Coronary artery (tissue), 2 donors: Measurements from ENCODE around the gene STK11IP.

ENCODE experiments used
- DNase-seq: peaks from one replicate; pipeline ENCODE4 v3.0.0-alpha.2; 2017; ENCODE audit warnings: low spot score
- H3K27ac ChIP-seq, 2 donors: fragments of 200-600 bp; sonication (generic); one replicate each; pipeline ENCODE4 v1.5.1; 2016 to 2019
- H3K4me3 ChIP-seq: fragments of 200-600 bp; sonication (generic); 2 replicates; pipeline ENCODE4 v1.5.1; 2016; ENCODE audit warnings: mild to moderate bottlenecking, moderate library complexity
- CTCF ChIP-seq: fragments of 200-600 bp; sonication (generic); IDR thresholded peaks from one replicate; pipeline ENCODE4 v1.5.1; 2019; ENCODE audit warnings: antibody characterized with exemption

STK11IP gene

GRCh38 chr2:219559156-219559915 is 38.3 kb upstream of the STK11IP start:
- no peak for DNase-seq
- no peak for TF ChIP-seq CTCF
- H3K27ac ChIP-seq, result no peak overlapping the region
- no peak overlapping the region for H3K4me3 ChIP-seq

GRCh38 chr2:219560037-219560892 is 37.4 kb upstream of the STK11IP start:
- DNase-seq, result no peak
- no peak overlapping the region for H3K27ac ChIP-seq

GRCh38 chr2:219560893-219561178 is 36.8 kb upstream of the STK11IP start:
- DNase-seq, result no peak
- no peak overlapping the region for H3K4me3 ChIP-seq
- H3K27ac ChIP-seq, result no peak overlapping the region
- TF ChIP-seq CTCF, result no peak

More at GRCh38 chr2:219560037-219560892, 37.4 kb upstream of the STK11IP start:
- no peak overlapping the region for H3K4me3 ChIP-seq
- TF ChIP-seq CTCF, result peak; percentile 90

- H3K4me3 ChIP-seq, result no peak overlapping the region
- H3K27ac ChIP-seq, result no peak overlapping the region
- no peak for TF ChIP-seq CTCF
- DNase-seq, result peak; percentile 50
Measured at GRCh38 chr2:219561179-219562048, 36.2 kb upstream of the STK11IP start.

- Histone ChIP-seq H3K27ac (no peak overlapping the region), H3K4me3 (no peak overlapping the region)
- TF ChIP-seq CTCF, result no peak
- peak; percentile 69 for DNase-seq
Measured at GRCh38 chr2:219562049-219563020, 35.3 kb upstream of the STK11IP start.
